Tibial nerve (tissue), 4 donors: ENCODE data around the gene PAPOLA. TPM values are rescaled to one million over a fixed set of nuclear protein-coding genes. Genes with fewer than 3 reads are reported as not detected.

Experiments used
- DNase-seq, 2 donors: peaks; one replicate each; pipeline ENCODE4 v3.0.0-alpha.2; 2019; ENCODE audit warnings: low spot score in 2 of 2
- H3K27ac ChIP-seq, 4 donors: fragments of 200-600 bp; sonication (generic) in 3 of 4; one replicate each; pipeline ENCODE4 v1.5.1; 2017 to 2019; ENCODE audit warnings: mild to moderate bottlenecking in 1 of 4
- H3K27me3 ChIP-seq, 2 donors: fragments of 200-600 bp; sonication (generic) in 1 of 2; one replicate each; pipeline versions ENCODE4 v1.5.1 to v1.6.0; 2017 to 2019
- H3K36me3 ChIP-seq, 3 donors: fragments of 200-600 bp; sonication (generic); one replicate each; pipeline ENCODE4 v1.5.1; 2018 to 2019
- H3K4me1 ChIP-seq, 4 donors: fragments of 200-600 bp; sonication (generic) in 3 of 4; one replicate each; pipeline ENCODE4 v1.5.1; 2017 to 2019
- H3K4me3 ChIP-seq, 4 donors: fragments of 200-600 bp; sonication (generic) in 3 of 4; one replicate each; pipeline ENCODE4 v1.5.1; 2017 to 2019; ENCODE audit warnings: mild to moderate bottlenecking in 1 of 4, moderate library complexity in 1 of 4
- H3K9me3 ChIP-seq, 4 donors: fragments of 200-600 bp; sonication (generic) in 3 of 4; one replicate each; pipeline ENCODE4 v1.5.1; 2017 to 2019
- EP300 ChIP-seq, 2 donors: sonication (generic); formaldehyde crosslinking; IDR thresholded peaks; one replicate each; pipeline ENCODE4 v1.6.1; 2017; ENCODE audit warnings: antibody characterized with exemption in 2 of 2, mild to moderate bottlenecking in 1 of 2
- POLR2A ChIP-seq, 2 donors: fragments of 450-650 bp; IDR thresholded peaks; one replicate each; pipeline ENCODE4 v1.6.1; 2017; ENCODE audit warnings: antibody characterized with exemption in 2 of 2, mild to moderate bottlenecking in 2 of 2, moderate library complexity in 2 of 2
- WGBS, 2 donors: methylation state at CpG; one replicate each; pipeline ENCODE4 v1.1.5; 2018; 5-methylcytosine and 5-hydroxymethylcytosine counted together
- total RNA-seq, 4 donors: library from RNA; depleted of rRNA; stranded (reverse); fragments of >200 nt; gene quantifications; one replicate each; pipeline ENCODE4 v1.1.0, GENCODE V29; 2016
- TF ChIP-seq, protein P1 (sequence below), 5 experiments: fragments of 200-600 bp in 3 of 5; fragments of 450-650 bp in 2 of 5; sonication (generic) in 3 of 5; IDR thresholded peaks; one replicate each; pipeline ENCODE4 v1.5.1; 2016 to 2019; ENCODE audit warnings: antibody characterized with exemption in 5 of 5, mild to moderate bottlenecking in 3 of 5, moderate library complexity in 2 of 5

The PAPOLA gene
- total RNA-seq, 4 donors from 2014 or later, result 129 to 141 (median 135) TPM

DNA sequence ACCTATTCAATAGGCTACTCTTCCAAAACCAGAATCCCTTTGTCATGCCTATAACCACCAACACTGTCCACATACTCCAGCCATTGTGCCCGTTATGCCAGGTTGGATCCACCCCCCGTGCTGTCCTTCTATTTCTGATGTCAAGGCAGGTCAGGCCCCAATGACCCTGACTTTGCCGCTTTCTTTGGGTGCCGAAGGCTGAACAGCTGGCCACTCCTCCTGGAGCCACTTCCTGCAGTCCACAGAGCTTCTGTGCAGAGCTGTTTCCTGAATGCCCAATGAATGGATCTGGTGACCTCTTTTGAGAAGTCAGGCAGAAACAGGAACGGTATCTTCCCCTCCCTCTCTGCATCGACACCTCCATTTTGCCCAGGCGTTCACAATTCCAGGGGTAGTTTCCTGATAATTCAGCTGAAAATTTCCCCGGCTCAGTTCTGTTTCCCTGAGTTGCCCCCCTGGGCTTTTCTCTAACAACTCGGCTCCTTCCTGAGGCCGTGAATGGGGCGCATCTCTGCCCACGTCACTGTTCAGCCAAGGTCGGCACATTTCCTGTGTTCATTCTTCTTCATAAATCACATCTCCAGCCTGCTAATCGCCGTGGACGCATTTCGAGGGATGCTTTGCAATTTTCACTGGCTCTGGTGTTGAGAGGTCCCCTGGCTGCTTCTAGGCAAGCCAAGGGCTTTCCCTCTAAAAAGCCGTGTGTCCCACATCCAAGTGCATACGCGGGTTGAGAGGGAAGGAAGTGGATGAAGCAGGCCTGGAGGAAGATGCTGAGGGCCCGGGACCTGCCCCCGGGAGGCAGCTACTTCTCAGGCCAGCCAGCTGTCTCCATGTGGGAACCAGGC, 86.5 kb downstream of the PAPOLA start:
- TF ChIP-seq, protein P1, sequence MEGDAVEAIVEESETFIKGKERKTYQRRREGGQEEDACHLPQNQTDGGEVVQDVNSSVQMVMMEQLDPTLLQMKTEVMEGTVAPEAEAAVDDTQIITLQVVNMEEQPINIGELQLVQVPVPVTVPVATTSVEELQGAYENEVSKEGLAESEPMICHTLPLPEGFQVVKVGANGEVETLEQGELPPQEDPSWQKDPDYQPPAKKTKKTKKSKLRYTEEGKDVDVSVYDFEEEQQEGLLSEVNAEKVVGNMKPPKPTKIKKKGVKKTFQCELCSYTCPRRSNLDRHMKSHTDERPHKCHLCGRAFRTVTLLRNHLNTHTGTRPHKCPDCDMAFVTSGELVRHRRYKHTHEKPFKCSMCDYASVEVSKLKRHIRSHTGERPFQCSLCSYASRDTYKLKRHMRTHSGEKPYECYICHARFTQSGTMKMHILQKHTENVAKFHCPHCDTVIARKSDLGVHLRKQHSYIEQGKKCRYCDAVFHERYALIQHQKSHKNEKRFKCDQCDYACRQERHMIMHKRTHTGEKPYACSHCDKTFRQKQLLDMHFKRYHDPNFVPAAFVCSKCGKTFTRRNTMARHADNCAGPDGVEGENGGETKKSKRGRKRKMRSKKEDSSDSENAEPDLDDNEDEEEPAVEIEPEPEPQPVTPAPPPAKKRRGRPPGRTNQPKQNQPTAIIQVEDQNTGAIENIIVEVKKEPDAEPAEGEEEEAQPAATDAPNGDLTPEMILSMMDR (IDR thresholded peaks at IDR 0.05), result no peak
- TF ChIP-seq EP300 (IDR thresholded peaks at IDR 0.05), result no peak
- TF ChIP-seq POLR2A (IDR thresholded peaks at IDR 0.05), result no peak
- Histone ChIP-seq H3K4me3 (no peak overlapping the region), H3K4me1 (peaks cover 0 to 16% (median 2%) of the 10 kb centered on the region in 4 donors), H3K27ac (no peak overlapping the region), H3K36me3 (no peaks in the 10 kb centered on the region), H3K27me3 (peaks cover 0 to 72% of the 10 kb centered on the region in 2 donors), H3K9me3 (no peaks in the 10 kb centered on the region)
- no peak for DNase-seq
- WGBS, 2 donors, result 29 to 32% methylated on average over 22 of the region's 22 CpGs

DNA sequence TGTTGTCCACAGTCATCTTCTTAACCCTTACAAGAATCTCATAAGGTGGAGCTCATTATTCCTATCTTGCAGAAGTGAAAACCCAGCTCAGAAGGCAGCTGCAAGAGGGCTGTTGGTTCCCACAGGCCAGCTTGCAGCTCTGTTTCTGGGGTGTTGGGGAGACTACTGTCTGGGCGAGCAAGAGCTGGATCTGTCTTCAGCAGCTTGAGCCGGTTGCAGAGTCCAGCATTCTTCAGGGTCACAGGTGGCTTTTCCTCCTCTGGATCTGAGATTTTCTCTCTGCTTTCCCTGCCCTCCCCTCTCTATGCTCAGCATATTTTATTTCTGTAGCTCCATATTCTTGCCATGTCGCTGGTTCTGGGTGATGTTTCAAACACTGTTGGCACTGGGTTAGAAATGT, 87.4 kb downstream of the PAPOLA start:
- Histone ChIP-seq H3K27ac (no peak overlapping the region), H3K4me1 (peaks cover 0 to 16% (median 2%) of the 10 kb centered on the region in 4 donors), H3K9me3 (no peaks in the 10 kb centered on the region), H3K36me3 (no peaks in the 10 kb centered on the region), H3K4me3 (no peak overlapping the region), H3K27me3 (peaks cover 0 to 71% of the 10 kb centered on the region in 2 donors)
- DNase-seq, result no peak
- WGBS, 2 donors, result 67 to 78% methylated on average over 3 of the region's 3 CpGs
- TF ChIP-seq POLR2A (IDR thresholded peaks at IDR 0.05) (no peak), EP300 (IDR thresholded peaks at IDR 0.05) (no peak)
- TF ChIP-seq, protein P1 (IDR thresholded peaks at IDR 0.05), result no peak

DNA sequence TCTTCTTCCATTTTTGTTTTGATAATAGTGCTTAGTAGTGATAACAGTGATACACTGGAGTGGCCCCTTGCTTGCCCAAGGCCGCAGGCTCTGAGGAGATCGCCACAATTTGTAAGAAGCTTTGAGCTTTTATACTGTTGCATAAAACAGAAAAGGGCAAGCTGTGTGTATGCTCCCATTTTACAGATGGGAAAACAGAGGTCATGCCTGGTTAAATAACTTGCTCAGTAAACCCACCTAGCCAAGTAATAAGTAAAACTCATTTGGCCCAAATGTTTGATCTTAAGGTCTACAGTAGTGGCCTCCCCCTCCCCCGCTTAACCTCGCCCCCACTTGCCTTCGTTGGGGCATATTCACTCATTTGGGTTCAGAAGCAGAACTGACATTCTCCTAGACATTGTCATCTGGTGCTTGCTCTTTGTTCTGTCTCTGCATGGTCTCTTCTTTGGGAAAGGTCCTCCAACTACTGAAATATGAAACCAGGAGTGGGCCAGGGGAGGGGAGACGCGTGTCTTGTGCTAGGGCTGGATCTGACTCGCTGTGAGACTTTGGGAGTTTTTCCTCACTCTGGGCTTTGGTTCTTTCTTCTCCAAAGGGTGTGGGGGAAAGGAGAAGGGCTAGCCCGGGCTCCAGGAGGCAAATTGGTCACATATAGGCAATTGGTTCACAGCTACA, 88.1 kb downstream of the PAPOLA start:
- Histone ChIP-seq H3K4me1 (peaks cover 0 to 16% (median 2%) of the 10 kb centered on the region in 4 donors), H3K27ac (no peak overlapping the region), H3K36me3 (no peaks in the 10 kb centered on the region), H3K27me3 (peaks cover 0 to 65% of the 10 kb centered on the region in 2 donors), H3K4me3 (no peak overlapping the region), H3K9me3 (no peaks in the 10 kb centered on the region)
- WGBS, 2 donors, result 68 to 76% methylated on average over 9 of the region's 9 CpGs
- DNase-seq, result no peak
- no peak for TF ChIP-seq POLR2A (IDR thresholded peaks at IDR 0.05)
- no peak for TF ChIP-seq EP300 (IDR thresholded peaks at IDR 0.05)
- TF ChIP-seq, protein P1 (IDR thresholded peaks at IDR 0.05), result no peak

DNA sequence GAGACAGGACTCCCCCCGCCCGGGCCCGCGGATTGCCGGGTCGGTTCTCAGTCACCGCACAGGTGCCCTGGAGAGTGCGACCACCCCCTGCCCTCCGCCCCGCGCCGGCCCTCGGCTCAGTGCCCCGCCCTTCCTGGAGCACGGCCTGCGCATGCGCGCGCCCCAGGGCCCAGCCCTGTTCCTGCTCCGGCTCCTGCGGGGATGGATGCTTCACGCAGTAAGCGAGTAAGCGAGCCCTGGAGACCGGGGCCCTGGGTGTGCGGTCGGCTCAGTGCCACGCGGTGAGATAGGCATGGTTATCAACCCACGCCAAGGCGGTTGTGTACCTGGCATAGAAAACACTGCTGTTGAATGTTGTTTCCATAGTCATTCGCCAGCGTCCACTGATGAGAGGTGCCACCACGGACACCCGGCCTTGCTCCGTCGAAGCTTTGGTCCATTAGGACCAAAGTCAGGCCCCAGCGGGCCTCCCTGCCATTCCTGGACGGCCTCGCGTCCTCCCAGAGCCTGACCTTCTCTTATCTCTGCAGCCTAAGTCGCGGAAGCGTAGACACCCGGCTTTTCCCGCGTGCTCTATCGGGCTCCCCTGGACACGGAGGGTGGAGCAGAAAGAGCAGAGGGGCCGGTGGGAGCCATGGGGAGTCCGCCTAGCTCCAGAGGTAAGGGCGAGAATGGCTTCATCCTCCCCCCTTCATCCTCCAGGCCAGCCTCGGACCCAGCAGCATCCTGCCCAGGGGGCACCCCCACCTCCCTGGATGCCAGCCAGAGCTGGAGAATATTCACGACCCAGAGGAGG, 90.6 kb downstream of the PAPOLA start:
- TF ChIP-seq, protein P1 (IDR thresholded peaks at IDR 0.05), result no peak
- TF ChIP-seq POLR2A (IDR thresholded peaks at IDR 0.05), result no peak
- TF ChIP-seq EP300 (IDR thresholded peaks at IDR 0.05), result no peak
- Histone ChIP-seq H3K27ac (no peak overlapping the region), H3K9me3 (no peaks in the 10 kb centered on the region), H3K27me3 (peaks cover 0 to 41% of the 10 kb centered on the region in 2 donors), H3K4me1 (peaks cover 0 to 16% (median 2%) of the 10 kb centered on the region in 4 donors), H3K4me3 (peak overlapping the region in 2 of 4 donors; percentile 30 to 32), H3K36me3 (no peaks in the 10 kb centered on the region)
- no peak for DNase-seq
- WGBS, 2 donors, result 8 to 12% methylated on average over 30 to 33 of the region's 54 CpGs
